GM18520 (cell line): Measurements from ENCODE around the gene CACNA1A.
"Not testable (repeated sequence)": the region's sequence is repeated elsewhere in the genome, so short reads cannot be mapped to it uniquely, and the experiment has no call there.

Experiments
- ATAC-seq: cut with Tn5 transposase; IDR thresholded peaks from one replicate; pipeline ENCODE4 v1.9.1; 2021; ENCODE audit not compliant: unreplicated experiment

CACNA1A gene

GRCh38 chr19:13207846-13208671 lies 298.2 kb downstream of the CACNA1A start:
- ATAC-seq = peak; percentile 48

- no peak for ATAC-seq
Measured at GRCh38 chr19:13207237-13207845, 298.9 kb downstream of the CACNA1A start.

GRCh38 chr19:13206587-13206986 lies 299.7 kb downstream of the CACNA1A start:
- no peak for ATAC-seq

GRCh38 chr19:13202112-13202511 lies 304.2 kb downstream of the CACNA1A start:
- ATAC-seq = not testable (repeated sequence)

- ATAC-seq = no peak
Measured at GRCh38 chr19:13198634-13199033, 307.6 kb downstream of the CACNA1A start.

GRCh38 chr19:13195678-13196077 lies 310.6 kb downstream of the CACNA1A start:
- no peak for ATAC-seq

GRCh38 chr19:13190781-13191540 lies 315.3 kb downstream of the CACNA1A start:
- no peak for ATAC-seq

GRCh38 chr19:13189600-13189999 lies 316.7 kb downstream of the CACNA1A start:
- no peak for ATAC-seq

GRCh38 chr19:13187419-13187818 lies 318.9 kb downstream of the CACNA1A start:
- ATAC-seq = no peak

- ATAC-seq = not testable (repeated sequence)
Measured at GRCh38 chr19:13186688-13187087, 319.6 kb downstream of the CACNA1A start.

- not testable (repeated sequence) for ATAC-seq
Measured at GRCh38 chr19:13185763-13186657, 320.3 kb downstream of the CACNA1A start.

GRCh38 chr19:13184926-13185325 lies 321.4 kb downstream of the CACNA1A start:
- ATAC-seq = not testable (repeated sequence)

- no peak for ATAC-seq
Measured at GRCh38 chr19:13181747-13182388, 324.4 kb downstream of the CACNA1A start.

GRCh38 chr19:13178291-13178690 lies 328.0 kb downstream of the CACNA1A start:
- not testable (repeated sequence) for ATAC-seq

- not testable (repeated sequence) for ATAC-seq
Measured at GRCh38 chr19:13177584-13177983, 328.7 kb downstream of the CACNA1A start.

- ATAC-seq = no peak
Measured at GRCh38 chr19:13176345-13176744, 329.9 kb downstream of the CACNA1A start.

- ATAC-seq = no peak
Measured at GRCh38 chr19:13173139-13173737, 333.0 kb downstream of the CACNA1A start.

- no peak for ATAC-seq
Measured at GRCh38 chr19:13172346-13173138, 333.7 kb downstream of the CACNA1A start.

GRCh38 chr19:13171146-13171545 lies 335.1 kb downstream of the CACNA1A start:
- ATAC-seq = no peak
